Measurements from ENCODE around the gene ZSWIM1.
A peak's percentile ranks its signal among the peaks of the same experiment; 100 is the strongest.
"Not testable (repeated sequence)": the region's sequence is repeated elsewhere in the genome, so short reads cannot be mapped to it uniquely, and the experiment has no call there.

The ZSWIM1 gene

GRCh38 chr20:45924391-45925261, 43.6 kb downstream of the ZSWIM1 start:
- ChIA-PET CTCF (interaction anchor here (0.6 kb wide), 1 partner anchor 201 kb away, joined by 4 read pairs; no protein-coding TSS in a partner anchor), POLR2A (interaction anchor here (0.7 to 3.2 kb wide), 2 partner anchors 9 to 14 kb away, joined by 3 to 25 read pairs; partner anchors contain the start of gene PCIF1)
- no peak for DNase-seq (ENCODE audit: extremely low spot score)
- TF ChIP-seq NFRKB (IDR thresholded peaks at IDR 0.05): no peak
- no peak for TF ChIP-seq ELF4 (IDR thresholded peaks at IDR 0.05)
- no peak for TF ChIP-seq FOXA1 (IDR thresholded peaks at IDR 0.05)
- TF ChIP-seq ARNT (IDR thresholded peaks at IDR 0.05): no peak
- TF ChIP-seq PKNOX1 (IDR thresholded peaks at IDR 0.05): no peak
- no peak for TF ChIP-seq FOXM1 (IDR thresholded peaks at IDR 0.05; ENCODE audit: borderline replicate concordance)
- no peak for TF ChIP-seq SUZ12 (IDR thresholded peaks at IDR 0.05)
- TF ChIP-seq L3MBTL2 (conservative IDR thresholded peaks at IDR 0.05): no peak
- no peak for TF ChIP-seq FOXK2 (IDR thresholded peaks at IDR 0.05)
- TF ChIP-seq BHLHE40 (IDR thresholded peaks at IDR 0.05; ENCODE audit: borderline replicate concordance): no peak
- TF ChIP-seq HDGF (IDR thresholded peaks at IDR 0.05; ENCODE audit: borderline replicate concordance): no peak
- no peak for TF ChIP-seq CTBP1 (IDR thresholded peaks at IDR 0.05; ENCODE audit: borderline replicate concordance)
- TF ChIP-seq LEF1 (IDR thresholded peaks at IDR 0.05; ENCODE audit: borderline replicate concordance): no peak
- TF ChIP-seq SP1 (IDR thresholded peaks at IDR 0.05): no peak
- TF ChIP-seq TARDBP (IDR thresholded peaks at IDR 0.05): no peak
- TF ChIP-seq ZNF384 (IDR thresholded peaks at IDR 0.05): no peak

GRCh38 chr20:45925821-45926506, 44.9 kb downstream of the ZSWIM1 start:
- TF ChIP-seq BHLHE40 (IDR thresholded peaks at IDR 0.05; ENCODE audit: borderline replicate concordance): no peak
- no peak for TF ChIP-seq FOXM1 (IDR thresholded peaks at IDR 0.05; ENCODE audit: borderline replicate concordance)
- TF ChIP-seq CTBP1 (IDR thresholded peaks at IDR 0.05; ENCODE audit: borderline replicate concordance): no peak
- CTCF ChIA-PET: no interaction called here
- no peak for DNase-seq (ENCODE audit: extremely low spot score)
- POLR2A ChIA-PET: interaction anchor here (1.0 to 3.2 kb wide), 3 partner anchors 8 to 21 kb away, joined by 3 to 25 read pairs (median 3); partner anchors contain the start of gene PCIF1

GRCh38 chr20:45926731-45927070, 45.7 kb downstream of the ZSWIM1 start:
- ChIA-PET POLR2A (interaction anchor here (1.0 to 1.3 kb wide), 2 partner anchors 10 to 22 kb away, joined by 3 read pairs; no protein-coding TSS in a partner anchor), CTCF (no interaction called here)
- DNase-seq (ENCODE audit: extremely low spot score): no peak
- TF ChIP-seq L3MBTL2 (conservative IDR thresholded peaks at IDR 0.05): no peak
- TF ChIP-seq FOXK2 (IDR thresholded peaks at IDR 0.05): no peak
- no peak for TF ChIP-seq SP1 (IDR thresholded peaks at IDR 0.05)
- no peak for TF ChIP-seq ZNF384 (IDR thresholded peaks at IDR 0.05)

GRCh38 chr20:45927071-45927878, 46.2 kb downstream of the ZSWIM1 start:
- ChIA-PET CTCF (interaction anchor here (0.6 kb wide), 1 partner anchor 37 kb away, joined by 4 read pairs; no protein-coding TSS in a partner anchor), POLR2A (interaction anchor here (1.2 to 1.3 kb wide), 2 partner anchors 9 to 47 kb away, joined by 3 to 5 read pairs; partner anchors contain the start of gene ZSWIM1)
- TF ChIP-seq LEF1 (IDR thresholded peaks at IDR 0.05; ENCODE audit: borderline replicate concordance): no peak
- TF ChIP-seq ARNT (IDR thresholded peaks at IDR 0.05): no peak
- no peak for TF ChIP-seq CTBP1 (IDR thresholded peaks at IDR 0.05; ENCODE audit: borderline replicate concordance)
- no peak for TF ChIP-seq NFRKB (IDR thresholded peaks at IDR 0.05)
- no peak for TF ChIP-seq FOXK2 (IDR thresholded peaks at IDR 0.05)
- TF ChIP-seq BHLHE40 (IDR thresholded peaks at IDR 0.05; ENCODE audit: borderline replicate concordance): no peak
- TF ChIP-seq SUZ12 (IDR thresholded peaks at IDR 0.05): no peak
- no peak for TF ChIP-seq TARDBP (IDR thresholded peaks at IDR 0.05)
- TF ChIP-seq PKNOX1 (IDR thresholded peaks at IDR 0.05): no peak
- TF ChIP-seq L3MBTL2 (conservative IDR thresholded peaks at IDR 0.05): no peak
- no peak for DNase-seq (ENCODE audit: extremely low spot score)

GRCh38 chr20:45931680-45932079, 50.7 kb downstream of the ZSWIM1 start:
- DNase-seq (ENCODE audit: extremely low spot score); POLR2A ChIA-PET; CTCF ChIA-PET: not testable (repeated sequence)

- peak; percentile 63 for DNase-seq (ENCODE audit: extremely low spot score)
- TF ChIP-seq SUZ12 (IDR thresholded peaks at IDR 0.05) (no peak), TARDBP (IDR thresholded peaks at IDR 0.05) (no peak), ELF4 (IDR thresholded peaks at IDR 0.05) (no peak), SP1 (IDR thresholded peaks at IDR 0.05) (no peak), FOXM1 (IDR thresholded peaks at IDR 0.05; ENCODE audit: borderline replicate concordance) (no peak), FOXA1 (IDR thresholded peaks at IDR 0.05) (no peak), FOXK2 (IDR thresholded peaks at IDR 0.05) (no peak), PKNOX1 (IDR thresholded peaks at IDR 0.05) (no peak), BHLHE40 (IDR thresholded peaks at IDR 0.05; ENCODE audit: borderline replicate concordance) (no peak), L3MBTL2 (conservative IDR thresholded peaks at IDR 0.05) (no peak), ARNT (IDR thresholded peaks at IDR 0.05) (no peak), NFRKB (IDR thresholded peaks at IDR 0.05) (no peak), CTBP1 (IDR thresholded peaks at IDR 0.05; ENCODE audit: borderline replicate concordance) (no peak), HDGF (IDR thresholded peaks at IDR 0.05; ENCODE audit: borderline replicate concordance) (no peak), ZNF384 (IDR thresholded peaks at IDR 0.05) (no peak), LEF1 (IDR thresholded peaks at IDR 0.05; ENCODE audit: borderline replicate concordance) (no peak)
- CTCF ChIA-PET: interaction anchor here (0.6 to 0.8 kb wide), 2 partner anchors 80 to 81 kb away, joined by 3 read pairs; no protein-coding TSS in a partner anchor
- POLR2A ChIA-PET: interaction anchor here (0.6 to 3.2 kb wide), 16 partner anchors 9 to 119 kb away, joined by 3 to 28 read pairs (median 8); partner anchors contain the start of genes ACOT8, UBE2C and ZSWIM1
Observed at GRCh38 chr20:45933266-45934045, 52.4 kb downstream of the ZSWIM1 start.
